Renal pelvis (tissue), 4 donors: Measurements from ENCODE around the gene PKHD1. TPM values are rescaled to one million over a fixed set of nuclear protein-coding genes. Genes with fewer than 3 reads are reported as not detected.
"Not testable (repeated sequence)": the region's sequence is repeated elsewhere in the genome, so short reads cannot be mapped to it uniquely, and the experiment has no call there.

ENCODE experiments used
- DNase-seq: peaks from one replicate; pipeline ENCODE4 v3.0.0-alpha.2; 2013
- polyA plus RNA-seq, 3 donors: library from polyadenylated mRNA; unstranded; fragments of 120-200 nt; gene quantifications; one replicate each; pipeline ENCODE4 v1.2.1, GENCODE V29; 2013; ENCODE audit not compliant: insufficient read length in 3 of 3

PKHD1 gene
- polyA plus RNA-seq, 3 donors = 18.3 to 35.8 (median 26.8) TPM

DNA sequence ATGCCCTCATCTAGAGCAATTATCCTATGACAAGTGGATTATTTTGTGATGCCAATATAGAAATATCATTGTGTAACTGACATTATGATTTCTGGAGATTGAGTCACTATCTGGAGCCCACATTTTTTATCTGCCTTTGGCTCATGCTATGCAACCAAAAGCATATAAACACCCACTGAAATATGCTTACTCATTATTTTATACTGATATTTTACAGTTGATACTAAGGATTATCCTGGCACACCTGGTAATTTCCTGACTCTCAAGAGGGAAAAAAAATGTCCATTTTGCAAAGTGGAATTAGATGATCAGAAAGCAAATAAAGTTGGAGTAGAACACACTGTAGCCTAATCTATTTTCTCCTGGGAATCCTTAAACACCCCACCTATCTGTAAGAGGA lies 154.5 kb downstream of the PKHD1 start:
- DNase-seq = no peak

DNA sequence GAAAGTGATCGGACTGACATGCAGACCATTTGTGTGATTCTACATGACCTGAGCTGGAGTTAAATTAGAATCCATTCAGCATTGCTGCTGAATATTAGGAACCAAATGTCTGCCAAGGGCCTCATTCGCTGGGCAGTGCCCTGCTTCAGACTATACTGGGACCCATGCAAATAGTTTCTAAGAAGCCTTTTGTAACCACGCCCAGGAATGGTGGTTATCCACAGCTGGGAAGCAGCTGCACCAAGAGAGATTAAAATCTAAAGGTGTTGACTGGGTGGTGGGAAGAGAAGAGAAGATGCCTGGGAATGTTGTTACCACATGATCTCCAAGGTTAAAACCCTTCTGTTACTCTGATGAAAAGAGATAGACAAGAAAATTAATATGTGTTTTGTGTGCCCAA lies 156.8 kb downstream of the PKHD1 start:
- DNase-seq = no peak

DNA sequence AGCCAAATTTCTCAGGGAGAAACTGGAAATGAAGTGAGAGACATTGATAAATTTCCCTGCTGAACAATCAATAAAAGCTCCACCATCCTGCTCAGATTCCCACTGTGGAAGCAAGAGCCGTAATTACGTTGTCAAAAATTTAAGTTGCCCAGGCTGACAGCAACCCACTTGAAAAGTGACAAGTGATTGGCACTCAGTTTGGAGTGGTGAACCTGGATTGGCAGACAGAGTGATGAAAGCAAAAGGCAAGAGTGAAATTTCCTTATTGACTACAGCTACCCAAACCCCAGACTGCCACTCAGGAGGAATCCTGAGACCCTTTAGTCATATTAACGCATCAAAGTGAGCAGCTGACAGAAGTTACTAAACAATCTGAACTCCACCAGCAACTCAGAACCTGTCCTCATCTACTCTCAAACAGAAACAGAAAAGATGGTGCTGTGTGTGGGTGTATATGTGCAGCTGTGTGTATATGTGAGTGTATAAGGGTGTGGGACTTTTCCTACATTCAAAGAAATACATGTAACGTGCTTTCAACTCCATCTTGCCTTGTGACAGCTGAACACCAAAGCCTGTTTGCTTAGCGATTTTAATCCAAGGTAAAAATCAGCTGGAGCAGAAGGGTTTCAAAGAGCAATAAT lies 157.4 kb downstream of the PKHD1 start:
- no peak for DNase-seq

DNA sequence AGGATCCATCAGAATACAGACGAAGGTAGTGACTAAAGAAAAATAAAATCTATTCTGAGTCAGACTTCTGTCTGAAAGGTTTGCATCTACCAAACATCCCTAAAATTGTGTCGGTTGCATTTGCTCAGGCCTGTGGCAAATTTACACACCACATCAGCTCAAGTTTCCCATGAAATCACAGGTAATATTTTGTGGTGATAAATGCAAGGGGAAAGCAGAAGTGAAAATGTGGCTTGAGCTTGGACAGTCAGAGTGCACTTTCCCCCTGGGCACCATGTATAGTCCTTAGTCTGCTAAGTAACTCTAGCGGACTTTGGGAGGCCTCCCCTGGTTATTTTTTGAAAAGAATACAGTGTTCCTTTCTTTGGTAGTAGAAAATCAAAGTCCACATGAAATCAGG lies 159.1 kb downstream of the PKHD1 start:
- DNase-seq = no peak

DNA sequence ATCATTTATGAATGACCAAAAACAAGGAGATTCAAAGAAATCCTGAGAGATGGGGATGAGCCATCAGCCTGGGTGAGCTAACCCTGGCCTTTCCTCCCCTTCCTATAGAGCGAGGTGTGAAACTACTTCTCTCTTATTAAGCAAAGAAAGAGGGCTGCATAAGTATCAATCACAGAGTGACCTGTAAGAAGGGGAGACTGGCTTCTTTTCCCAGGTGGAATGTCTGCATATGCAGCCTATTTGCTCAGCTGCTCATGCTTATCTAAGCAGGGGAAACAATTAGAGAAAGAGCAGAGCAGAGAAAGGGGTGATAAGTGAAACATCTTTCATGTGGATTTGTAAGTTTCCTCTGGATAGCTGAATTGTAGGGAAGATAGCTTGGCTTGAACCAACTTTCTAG lies 160.0 kb downstream of the PKHD1 start:
- no peak for DNase-seq

DNA sequence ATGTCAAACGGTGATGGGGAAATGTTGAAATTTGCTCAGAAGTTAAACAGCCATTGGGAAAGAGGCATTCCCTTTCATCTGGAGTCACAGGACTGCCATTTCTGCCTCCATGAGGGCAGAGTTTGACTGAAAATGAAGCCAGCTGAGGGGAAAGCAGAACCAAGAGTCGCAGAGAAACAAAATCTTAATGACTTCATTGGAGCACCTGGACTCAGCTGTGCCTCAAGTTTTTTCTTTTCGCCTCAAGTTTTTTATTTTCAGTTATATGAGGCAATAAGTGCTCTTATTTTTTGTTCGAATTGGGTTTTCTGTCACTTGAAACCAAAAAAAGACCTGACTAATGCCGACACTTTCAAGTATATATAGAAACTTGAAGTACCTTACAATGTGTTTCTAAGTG lies 161.3 kb downstream of the PKHD1 start:
- no peak for DNase-seq

DNA sequence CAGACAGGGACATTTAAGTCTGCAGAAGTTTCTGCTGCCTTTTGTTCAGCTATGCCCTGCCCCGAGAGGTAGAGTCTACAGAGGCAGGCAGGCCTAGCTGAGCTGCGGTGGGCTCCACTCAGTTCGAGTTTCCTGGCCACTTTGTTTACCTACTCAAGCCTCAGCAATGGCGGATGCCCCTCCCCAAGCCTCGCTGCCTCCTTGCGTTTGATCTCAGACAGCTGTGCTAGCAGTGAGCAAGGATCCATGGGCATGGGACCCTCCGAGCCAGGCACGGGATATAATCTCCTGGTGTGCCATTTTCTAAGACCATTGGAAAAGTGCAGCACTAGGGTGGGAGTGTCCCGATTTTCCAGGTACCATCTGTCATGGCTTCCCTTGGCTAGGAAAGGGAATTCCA lies 164.9 kb downstream of the PKHD1 start:
- DNase-seq = not testable (repeated sequence)

DNA sequence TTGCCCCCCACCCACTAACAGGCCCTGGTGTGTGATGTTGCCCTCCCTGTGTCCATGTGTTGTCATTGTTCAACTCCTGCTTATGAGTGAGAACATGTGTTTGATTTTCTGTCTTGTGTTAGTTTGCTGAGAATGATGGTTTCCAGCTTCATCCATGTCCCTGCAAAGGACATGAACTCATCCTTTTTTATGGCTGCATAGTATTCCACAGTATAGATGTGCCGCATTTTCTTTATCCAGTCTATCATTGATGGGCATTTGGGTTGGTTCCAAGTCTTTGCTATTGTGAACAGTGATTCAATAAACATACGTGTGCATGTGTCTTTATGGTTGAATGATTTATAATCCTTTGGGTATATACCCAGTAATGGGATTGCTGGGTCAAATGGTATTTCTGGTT lies 169.1 kb downstream of the PKHD1 start:
- not testable (repeated sequence) for DNase-seq

DNA sequence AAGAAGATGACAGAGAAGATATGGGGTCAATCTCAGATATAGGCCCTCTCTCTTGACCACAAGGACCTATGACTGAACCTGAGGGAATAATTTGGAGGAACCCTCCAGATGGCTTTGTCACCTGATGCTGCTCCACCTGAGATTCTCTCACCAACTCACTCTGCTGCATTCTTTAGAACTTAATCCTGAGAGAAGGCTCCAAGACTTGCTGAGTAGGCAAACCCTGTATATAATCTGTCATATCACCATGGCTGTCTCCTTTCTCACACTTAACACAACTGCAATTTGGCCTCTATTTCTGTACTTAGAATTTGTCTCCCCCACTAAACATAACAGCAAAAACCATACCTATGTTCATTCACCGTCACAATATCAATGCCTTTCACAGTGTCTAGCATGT lies 172.3 kb downstream of the PKHD1 start:
- DNase-seq = no peak

DNA sequence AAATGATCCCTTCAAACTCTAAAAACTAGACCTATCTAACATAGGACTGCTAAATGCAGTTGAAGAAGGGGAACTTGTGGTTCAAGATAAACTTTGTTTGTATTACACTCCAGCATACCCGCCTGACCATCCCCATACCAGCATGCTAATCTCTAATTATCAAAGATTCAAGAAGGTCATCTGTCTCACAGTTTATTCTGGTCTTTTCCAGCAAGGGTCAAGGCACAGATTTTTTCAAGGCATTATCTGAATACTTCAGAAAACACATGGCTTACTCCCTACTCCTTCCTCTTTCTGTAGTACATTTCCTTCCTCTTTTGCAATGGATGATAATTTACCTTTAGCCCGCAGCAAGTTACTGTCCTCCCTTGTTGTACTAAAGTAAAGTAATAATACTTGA lies 174.1 kb downstream of the PKHD1 start:
- no peak for DNase-seq

DNA sequence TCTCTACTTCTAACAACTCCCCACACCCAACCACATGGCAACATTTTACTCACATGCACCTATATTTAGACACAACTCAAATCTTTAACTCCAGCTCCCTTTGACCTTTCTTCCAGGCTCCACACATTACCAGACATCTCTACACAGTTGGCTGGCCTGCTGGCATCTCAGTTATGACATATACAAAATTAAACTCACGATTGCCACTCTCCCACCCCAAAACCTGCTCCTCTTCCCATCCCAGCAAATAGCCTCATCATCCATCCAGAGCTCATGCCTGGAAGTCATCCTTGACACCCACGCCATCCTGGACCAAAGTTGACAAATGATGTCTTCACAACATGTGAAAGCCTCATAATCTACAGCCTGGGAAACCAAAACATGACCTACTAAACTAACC lies 176.6 kb downstream of the PKHD1 start:
- no peak for DNase-seq

DNA sequence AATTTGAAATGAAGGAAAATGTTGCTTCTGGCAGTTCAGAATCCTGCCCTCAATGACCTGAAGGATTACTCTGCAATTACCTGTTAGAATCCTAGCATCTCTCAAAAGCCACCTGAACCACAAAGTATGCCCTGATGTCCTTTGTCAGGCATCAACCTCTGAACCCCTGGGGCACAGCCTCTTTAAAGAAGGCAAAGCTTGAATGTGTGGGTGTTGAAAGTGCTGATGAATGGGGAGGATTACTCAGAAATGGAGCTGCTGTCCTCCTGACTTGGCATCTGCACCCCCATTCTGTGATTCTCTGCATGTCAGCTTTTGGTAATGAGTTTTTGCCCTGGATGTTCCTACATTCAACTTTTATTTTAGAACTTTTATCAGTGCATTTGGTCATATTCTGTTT lies 179.2 kb downstream of the PKHD1 start:
- DNase-seq = no peak

DNA sequence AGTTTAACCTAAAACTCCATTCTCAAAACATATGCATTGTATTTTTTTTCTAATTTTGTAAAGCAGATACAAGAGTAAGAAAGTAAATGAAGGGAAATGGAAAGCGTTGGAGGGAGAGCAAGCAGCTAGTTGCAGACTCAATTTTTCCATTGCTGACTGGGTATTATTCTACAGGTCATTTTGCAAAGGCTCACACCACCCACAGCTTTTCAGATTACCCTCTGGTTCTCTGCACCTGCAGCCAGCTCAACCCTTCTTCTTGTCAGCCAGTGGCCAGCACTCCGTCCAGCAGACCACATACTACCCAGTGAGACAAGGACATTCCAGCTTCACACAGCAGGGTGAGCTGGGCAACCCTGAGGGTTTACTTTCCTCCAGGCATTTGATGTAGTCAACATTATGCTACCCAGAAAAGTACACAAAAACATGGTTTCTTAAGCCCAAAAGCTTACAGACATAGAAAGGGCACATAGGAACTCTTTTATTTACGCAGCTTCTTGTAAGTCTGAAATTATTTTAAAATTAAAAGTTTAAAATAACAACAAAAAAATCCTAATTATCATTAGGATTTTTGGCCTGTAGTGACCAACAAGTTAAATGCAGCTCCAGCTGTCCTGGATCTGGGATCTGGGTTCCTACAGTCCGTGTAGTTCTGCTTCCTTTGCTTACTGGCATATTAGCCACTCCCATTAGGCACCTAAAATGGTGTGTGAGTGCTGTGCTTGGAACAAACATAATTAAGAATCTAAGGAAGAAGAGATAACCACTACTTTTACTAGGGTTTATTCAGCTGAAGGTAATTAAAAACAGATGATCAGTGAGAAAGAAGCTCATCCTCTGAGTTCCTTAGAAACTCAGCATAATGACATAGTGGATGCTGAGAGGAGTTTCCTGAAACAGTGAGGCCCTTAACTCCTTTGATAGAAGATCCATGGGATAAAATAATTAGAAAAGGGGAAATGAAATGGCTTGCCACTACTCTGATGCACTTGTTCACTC lies 185.3 kb downstream of the PKHD1 start:
- DNase-seq = no peak

DNA sequence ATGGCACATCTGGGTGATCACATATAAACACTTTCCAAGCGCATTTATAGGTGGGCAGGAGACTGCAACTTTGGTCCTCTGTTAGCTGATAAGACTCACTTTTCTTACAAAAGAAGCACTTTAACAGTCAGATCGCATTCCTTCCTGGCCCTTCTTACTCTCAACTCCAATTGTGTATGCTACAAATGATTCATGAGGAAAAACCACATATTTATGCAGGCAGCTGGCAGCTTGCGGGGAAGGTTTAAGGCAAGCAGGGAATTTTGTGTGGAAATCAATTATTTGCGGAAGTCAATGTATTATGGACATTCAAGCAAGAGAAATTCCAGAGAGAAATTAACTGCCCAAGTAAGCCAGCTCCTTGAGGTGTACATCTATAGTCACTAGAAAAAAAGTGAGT lies 194.0 kb downstream of the PKHD1 start:
- no peak for DNase-seq

DNA sequence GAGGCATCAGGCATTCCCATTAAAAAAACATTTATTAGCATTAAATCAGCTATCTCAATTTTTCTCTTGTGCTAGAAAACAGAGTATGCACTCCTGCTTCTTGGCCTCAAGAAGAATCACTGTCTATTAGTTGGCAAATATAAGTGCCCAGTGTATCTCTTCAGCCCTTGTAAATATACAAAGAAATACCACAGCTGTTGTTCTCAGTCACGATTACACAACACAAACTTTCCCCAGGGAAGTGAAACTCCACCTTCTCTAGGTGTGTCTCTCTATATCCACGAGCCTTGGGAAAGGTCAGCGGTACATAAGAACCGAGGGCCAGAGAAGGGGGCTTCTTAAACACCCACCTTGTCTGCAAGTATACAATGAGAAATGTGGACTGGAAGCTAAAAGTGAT lies 194.7 kb downstream of the PKHD1 start:
- DNase-seq = no peak

DNA sequence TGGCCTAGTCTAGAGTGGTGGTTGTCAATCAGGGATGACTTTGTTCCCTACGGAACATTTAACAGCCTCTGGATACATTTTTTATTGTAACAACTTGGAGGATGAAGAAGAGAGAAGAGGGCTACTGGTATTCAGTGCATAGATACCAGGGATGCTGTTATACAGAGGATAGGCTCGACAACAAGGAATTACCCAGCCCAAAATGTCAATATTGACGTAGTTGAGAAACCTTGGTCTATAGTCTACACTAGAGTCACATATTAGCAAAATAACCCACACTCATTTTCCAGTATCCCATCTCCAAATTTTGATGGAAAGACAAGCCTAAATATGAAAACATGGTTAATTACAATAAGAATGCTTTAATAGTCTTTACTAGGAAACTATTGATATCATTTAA lies 195.1 kb downstream of the PKHD1 start:
- no peak for DNase-seq

DNA sequence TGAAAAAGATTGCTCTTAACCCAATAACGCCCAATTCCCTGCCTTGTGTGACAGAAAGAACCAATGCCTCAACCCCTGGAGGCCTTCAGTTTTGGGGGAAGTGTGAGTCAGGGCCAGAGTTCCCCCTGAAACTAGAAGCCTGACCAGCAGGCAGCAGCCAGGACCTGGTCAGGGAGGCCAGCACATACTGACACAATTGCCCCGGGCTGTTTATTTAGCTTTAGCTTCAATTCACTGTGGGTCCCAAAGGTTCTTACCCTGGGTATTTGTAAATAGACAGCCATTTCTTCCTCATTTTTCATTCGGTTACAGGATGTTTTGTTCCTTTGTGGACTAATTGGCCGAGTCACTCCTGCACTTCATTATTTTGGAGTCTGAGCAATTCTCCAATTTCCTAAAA lies 195.6 kb downstream of the PKHD1 start:
- DNase-seq = no peak

DNA sequence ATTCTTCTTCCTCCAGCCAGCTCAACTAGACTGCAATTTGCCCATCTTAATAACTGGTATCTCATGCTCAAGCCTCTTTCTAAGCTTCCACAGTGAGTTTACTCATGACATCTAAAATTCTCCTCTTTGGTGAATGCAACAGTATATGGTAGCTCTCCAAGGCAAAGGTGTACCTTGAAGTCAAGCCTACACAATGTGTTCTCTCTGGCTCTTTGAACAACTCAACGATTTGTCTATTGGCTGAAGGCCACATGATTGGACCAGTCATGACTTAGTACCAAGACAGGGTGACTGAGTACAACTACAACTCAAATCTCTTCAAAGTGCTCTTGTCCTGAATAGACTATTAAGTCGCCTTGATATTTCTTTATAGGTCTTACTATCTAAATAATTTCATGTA lies 199.6 kb downstream of the PKHD1 start:
- no peak for DNase-seq

DNA sequence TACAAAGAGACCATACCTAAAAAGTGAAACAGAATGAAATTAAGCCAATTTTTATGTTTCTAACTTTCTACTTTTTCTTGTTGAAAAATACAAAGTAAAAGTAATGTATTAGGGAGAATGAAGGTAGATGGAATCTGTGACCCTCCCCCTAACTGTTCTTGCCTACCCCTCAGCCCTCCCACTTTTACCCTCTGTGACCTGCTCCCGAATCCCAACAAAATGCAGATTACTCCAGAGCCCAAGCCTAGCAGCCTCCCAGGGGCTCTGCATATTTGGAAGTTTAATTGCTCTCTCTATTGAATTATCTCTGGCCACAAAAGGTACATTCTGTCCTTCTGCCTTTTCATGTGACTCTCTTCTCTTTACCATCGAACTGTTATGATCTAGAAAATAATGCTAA lies 201.5 kb downstream of the PKHD1 start:
- no peak for DNase-seq

DNA sequence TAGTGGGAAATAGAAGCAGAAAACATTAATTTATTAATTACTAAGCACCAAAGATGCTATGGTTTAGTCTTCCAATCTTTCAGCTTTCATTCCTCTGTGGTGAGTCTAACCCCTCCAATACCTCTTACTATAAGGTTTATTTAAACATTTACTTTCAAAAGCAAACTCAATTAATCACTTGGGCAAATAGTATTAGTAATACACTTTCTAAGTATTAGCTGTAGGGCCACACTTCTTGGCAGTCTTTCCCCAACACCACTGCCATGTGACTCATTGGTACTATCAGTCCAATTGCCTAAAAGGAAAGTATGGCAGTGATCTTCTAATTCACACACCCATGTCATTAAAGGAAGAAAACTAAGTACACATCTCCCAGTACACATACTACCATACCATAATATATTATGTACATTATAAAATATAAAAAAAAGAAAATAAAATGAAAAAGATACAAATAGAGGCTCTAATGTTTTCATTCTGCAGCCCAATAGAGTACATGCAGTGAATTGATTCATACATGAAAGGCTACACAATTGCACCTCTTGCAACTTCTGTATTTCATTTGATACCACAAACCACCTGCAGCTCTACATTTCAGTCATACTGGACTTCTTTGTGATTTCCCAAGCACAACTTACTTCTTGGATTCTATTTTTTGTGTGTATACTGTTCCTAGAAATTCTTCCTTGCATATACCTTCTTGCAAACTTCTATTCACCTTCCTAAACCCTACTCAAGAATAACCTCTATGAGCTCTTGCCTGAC lies 218.6 kb downstream of the PKHD1 start:
- no peak for DNase-seq

DNA sequence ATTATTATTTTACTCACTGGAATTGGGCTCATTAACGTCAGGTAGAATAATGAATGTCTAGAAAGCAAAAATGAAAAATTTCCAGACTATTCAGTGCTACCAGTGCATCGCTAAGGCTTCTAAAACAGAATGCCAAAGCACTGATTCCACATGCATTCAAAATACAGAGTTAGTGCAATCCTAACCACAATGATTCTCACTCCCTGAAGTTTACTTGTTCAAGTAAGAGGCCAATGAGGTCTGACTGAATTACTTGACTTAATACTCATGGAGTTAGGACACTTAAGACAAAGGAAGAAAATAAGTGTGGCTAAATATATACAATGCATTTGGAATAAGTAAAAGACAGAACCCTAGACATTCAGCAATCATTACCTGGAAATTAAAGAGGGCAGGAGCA lies 220.5 kb downstream of the PKHD1 start:
- DNase-seq = no peak

DNA sequence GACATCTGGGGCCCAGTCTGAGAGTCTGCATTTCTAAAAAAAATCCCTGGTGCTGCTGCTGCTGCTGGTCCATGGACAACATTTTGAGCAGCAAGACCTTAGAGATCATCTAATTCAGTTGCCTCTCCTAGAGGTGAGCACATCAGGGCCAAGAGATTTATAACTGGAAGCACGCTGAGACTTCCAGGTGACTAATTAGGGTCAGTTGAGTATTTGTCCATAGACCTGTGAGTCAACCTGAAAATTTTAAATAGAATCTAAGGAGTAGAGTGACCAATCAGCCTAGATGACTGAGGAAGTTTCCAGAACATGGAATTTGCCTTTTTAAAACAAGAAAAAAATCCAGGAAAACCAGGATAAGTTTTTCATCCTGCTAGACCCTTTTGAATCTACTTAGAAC lies 221.4 kb downstream of the PKHD1 start:
- no peak for DNase-seq

DNA sequence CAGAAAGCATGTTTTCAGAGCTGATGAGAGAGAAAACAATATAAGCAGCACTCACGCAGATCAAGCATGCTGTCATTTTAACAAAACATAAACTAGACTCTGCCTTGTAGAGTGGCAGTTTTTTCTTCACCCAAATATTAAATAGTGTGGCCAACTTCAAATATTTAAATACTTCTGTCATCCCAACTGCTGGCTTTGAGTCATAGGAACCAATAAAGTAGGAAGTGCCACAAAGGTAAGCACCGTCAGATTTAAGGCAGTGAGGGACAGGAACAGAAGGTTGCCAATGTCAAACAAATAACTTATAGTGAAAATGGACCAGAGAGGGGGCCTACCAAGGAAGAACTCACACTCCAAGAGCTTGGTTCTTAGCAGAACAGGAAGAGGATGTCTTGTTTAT lies 222.2 kb downstream of the PKHD1 start:
- DNase-seq = no peak
